ENCODE measurements around the gene RSRC2.

Gene RSRC2

DNA sequence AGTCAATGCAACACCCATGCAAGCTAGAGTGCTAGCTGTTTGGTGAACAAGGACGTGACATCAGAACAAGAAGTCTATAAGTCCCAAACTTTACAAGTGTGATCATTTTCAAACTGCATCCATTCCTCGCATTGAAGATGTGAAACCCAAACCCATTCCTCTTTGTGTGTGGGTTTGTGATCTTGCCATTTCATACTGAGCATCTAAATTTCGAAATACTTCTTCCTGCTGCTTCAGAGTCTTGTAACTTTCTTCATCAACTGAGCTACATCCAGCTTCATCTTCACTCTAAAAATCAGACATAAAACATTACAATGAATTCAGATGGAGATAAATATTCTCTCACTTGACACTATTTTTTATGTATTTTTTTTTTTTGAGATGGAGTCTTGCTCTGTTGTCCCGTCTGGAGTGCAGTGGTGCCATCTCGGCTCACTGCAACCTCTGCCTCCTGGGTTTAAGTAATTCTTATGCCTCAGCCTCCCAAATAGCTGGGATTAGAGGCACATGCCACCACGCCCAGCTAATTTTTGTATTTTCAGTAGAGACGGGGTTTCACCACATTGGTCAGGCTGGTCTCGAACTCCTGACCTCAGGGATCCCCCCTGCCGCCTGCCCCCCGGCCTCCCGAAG, 21.2 kb downstream of the RSRC2 start:
- ATAC-seq, result no peak

GRCh38 chr12:122503783-122504590, 22.7 kb downstream of the RSRC2 start:
- ATAC-seq, result no peak
- TF ChIP-seq OSR1 (CRISPR knock-in tag; IDR thresholded peaks at IDR 0.05) (no peak), ZNF565 (CRISPR knock-in tag; conservative IDR thresholded peaks at IDR 0.05; ENCODE audit: low read depth) (no peak), ZNF70 (CRISPR knock-in tag; IDR thresholded peaks at IDR 0.05) (no peak), TSHZ2 (CRISPR knock-in tag; IDR thresholded peaks at IDR 0.05) (no peak), GLIS3 (CRISPR knock-in tag; IDR thresholded peaks at IDR 0.05) (no peak), ESRRG (CRISPR knock-in tag; IDR thresholded peaks at IDR 0.05) (no peak), TCF4 (CRISPR knock-in tag; IDR thresholded peaks at IDR 0.05; ENCODE audit: borderline replicate concordance) (no peak), ZFP3 (CRISPR knock-in tag; IDR thresholded peaks at IDR 0.05) (no peak), SNAI2 (CRISPR knock-in tag; IDR thresholded peaks at IDR 0.05) (no peak), PATZ1 (CRISPR knock-in tag; IDR thresholded peaks at IDR 0.05; ENCODE audit: borderline replicate concordance) (no peak), POU6F1 (CRISPR knock-in tag; IDR thresholded peaks at IDR 0.05; ENCODE audit: borderline replicate concordance, low read depth) (no peak)

More for the DNA sequence above, 21.2 kb downstream of the RSRC2 start:
- no peak for TF ChIP-seq ZFP3 (CRISPR knock-in tag; IDR thresholded peaks at IDR 0.05)
- no peak for TF ChIP-seq PPARA (CRISPR knock-in tag; IDR thresholded peaks at IDR 0.05; ENCODE audit: borderline replicate concordance)
- no peak for TF ChIP-seq OSR1 (CRISPR knock-in tag; IDR thresholded peaks at IDR 0.05)
- no peak for TF ChIP-seq BACH2 (CRISPR knock-in tag; IDR thresholded peaks at IDR 0.05; ENCODE audit: borderline replicate concordance)
- TF ChIP-seq, protein P1, sequence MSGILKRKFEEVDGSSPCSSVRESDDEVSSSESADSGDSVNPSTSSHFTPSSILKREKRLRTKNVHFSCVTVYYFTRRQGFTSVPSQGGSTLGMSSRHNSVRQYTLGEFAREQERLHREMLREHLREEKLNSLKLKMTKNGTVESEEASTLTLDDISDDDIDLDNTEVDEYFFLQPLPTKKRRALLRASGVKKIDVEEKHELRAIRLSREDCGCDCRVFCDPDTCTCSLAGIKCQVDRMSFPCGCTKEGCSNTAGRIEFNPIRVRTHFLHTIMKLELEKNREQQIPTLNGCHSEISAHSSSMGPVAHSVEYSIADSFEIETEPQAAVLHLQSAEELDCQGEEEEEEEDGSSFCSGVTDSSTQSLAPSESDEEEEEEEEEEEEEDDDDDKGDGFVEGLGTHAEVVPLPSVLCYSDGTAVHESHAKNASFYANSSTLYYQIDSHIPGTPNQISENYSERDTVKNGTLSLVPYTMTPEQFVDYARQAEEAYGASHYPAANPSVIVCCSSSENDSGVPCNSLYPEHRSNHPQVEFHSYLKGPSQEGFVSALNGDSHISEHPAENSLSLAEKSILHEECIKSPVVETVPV (CRISPR knock-in tag; IDR thresholded peaks at IDR 0.05), result no peak
- no peak for TF ChIP-seq SNAI2 (CRISPR knock-in tag; IDR thresholded peaks at IDR 0.05)
- no peak for TF ChIP-seq CSDC2 (CRISPR knock-in tag; IDR thresholded peaks at IDR 0.05)

DNA sequence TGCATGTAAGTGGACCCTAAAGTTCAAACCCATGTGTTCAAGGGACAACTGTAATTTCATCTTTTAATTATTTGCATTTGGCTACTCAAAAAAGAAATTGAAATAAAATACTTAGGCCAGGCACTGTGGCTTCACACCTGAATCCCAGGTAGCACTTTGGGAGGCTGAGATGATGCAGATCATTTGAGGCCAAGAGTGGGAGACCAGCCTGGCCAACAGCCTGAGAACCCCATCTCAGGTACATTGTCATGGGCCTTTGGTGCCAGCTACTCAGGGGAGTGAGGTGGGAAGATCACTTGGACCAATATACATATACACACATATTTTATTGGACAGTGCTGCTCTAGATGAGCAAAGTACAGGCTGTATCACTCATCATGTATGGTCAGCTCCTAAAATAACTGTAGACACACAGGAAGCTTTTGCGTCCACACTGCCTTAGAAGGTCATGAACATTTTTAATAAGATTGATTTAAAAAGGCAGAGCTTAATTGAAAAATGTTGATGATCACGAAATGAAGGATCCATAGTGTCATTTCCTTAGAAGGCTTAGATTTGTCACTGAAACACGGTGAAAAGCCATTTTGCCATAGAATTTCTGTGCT, 23.5 kb downstream of the RSRC2 start:
- no peak for ATAC-seq

More for the DNA sequence above, 23.5 kb downstream of the RSRC2 start:
- TF ChIP-seq ZFP3 (CRISPR knock-in tag; IDR thresholded peaks at IDR 0.05) (no peak), PPARA (CRISPR knock-in tag; IDR thresholded peaks at IDR 0.05; ENCODE audit: borderline replicate concordance) (no peak), PATZ1 (CRISPR knock-in tag; IDR thresholded peaks at IDR 0.05; ENCODE audit: borderline replicate concordance) (no peak), RARB (CRISPR knock-in tag; IDR thresholded peaks at IDR 0.05) (no peak), ZNF565 (CRISPR knock-in tag; conservative IDR thresholded peaks at IDR 0.05; ENCODE audit: low read depth) (no peak), TCF4 (CRISPR knock-in tag; IDR thresholded peaks at IDR 0.05; ENCODE audit: borderline replicate concordance) (no peak), POU6F1 (CRISPR knock-in tag; IDR thresholded peaks at IDR 0.05; ENCODE audit: borderline replicate concordance, low read depth) (no peak), SNAI2 (CRISPR knock-in tag; IDR thresholded peaks at IDR 0.05) (no peak)
